ENCODE results near the gene RPGRIP1L.

The RPGRIP1L gene

GRCh38 chr16:53571763-53572162, 131.9 kb downstream of the RPGRIP1L start:
- H3K4me3 ChIP-seq (ENCODE audit: low read depth, low read length), result no peak overlapping the region
- DNase-seq (ENCODE audit: low read depth), result no peak

GRCh38 chr16:53566552-53567245, 137.0 kb downstream of the RPGRIP1L start:
- H3K4me3 ChIP-seq (ENCODE audit: low read depth, low read length), result no peak overlapping the region
- no peak for DNase-seq (ENCODE audit: low read depth)

- no peak for DNase-seq (ENCODE audit: low read depth)
- no peak overlapping the region for H3K4me3 ChIP-seq (ENCODE audit: low read depth, low read length)
Measured at GRCh38 chr16:53565296-53565863, 138.3 kb downstream of the RPGRIP1L start.

GRCh38 chr16:53563426-53563825, 140.2 kb downstream of the RPGRIP1L start:
- no peak for DNase-seq (ENCODE audit: low read depth)
- no peak overlapping the region for H3K4me3 ChIP-seq (ENCODE audit: low read depth, low read length)

- no peak for DNase-seq (ENCODE audit: low read depth)
- H3K4me3 ChIP-seq (ENCODE audit: low read depth, low read length), result no peak overlapping the region
Measured at GRCh38 chr16:53561101-53561888, 142.4 kb downstream of the RPGRIP1L start.

- no peak overlapping the region for H3K4me3 ChIP-seq (ENCODE audit: low read depth, low read length)
Measured at GRCh38 chr16:53559270-53559951, 144.2 kb downstream of the RPGRIP1L start.

GRCh38 chr16:53558710-53559109, 144.9 kb downstream of the RPGRIP1L start:
- DNase-seq (ENCODE audit: low read depth), result no peak
- no peak overlapping the region for H3K4me3 ChIP-seq (ENCODE audit: low read depth, low read length)

More at GRCh38 chr16:53559270-53559951, 144.2 kb downstream of the RPGRIP1L start:
- DNase-seq (ENCODE audit: low read depth), result no peak

GRCh38 chr16:53556521-53556920, 147.1 kb downstream of the RPGRIP1L start:
- no peak for DNase-seq (ENCODE audit: low read depth)
- H3K4me3 ChIP-seq (ENCODE audit: low read depth, low read length), result no peak overlapping the region

GRCh38 chr16:53549970-53550690, 153.5 kb downstream of the RPGRIP1L start:
- no peak overlapping the region for H3K4me3 ChIP-seq (ENCODE audit: low read depth, low read length)
- peak; percentile 70 for DNase-seq (ENCODE audit: low read depth)

Measured in skeletal muscle cell (primary cell).